BLaER1 treated with 17β-estradiol and CSF1 and Interleukin-3, amounts not matched to agents 10 nM and 100 nM (cell line): ENCODE measurements around the gene DAW1.

Experiments used
- H3K27ac ChIP-seq, 11 experiments: shearing (Covaris generic); formaldehyde crosslinking; 2 replicates each; pipeline ENCODE4 v1.8.1; 2022
- H3K27me3 ChIP-seq, 11 experiments: shearing (Covaris generic); formaldehyde crosslinking; 2 replicates each; pipeline ENCODE4 v1.8.1; 2022
- H3K36me3 ChIP-seq, 11 experiments: shearing (Covaris generic); formaldehyde crosslinking; 2 replicates each; pipeline ENCODE4 v1.8.1; 2022
- H3K4me1 ChIP-seq, 10 experiments: shearing (Covaris generic); formaldehyde crosslinking; 2 replicates each; pipeline ENCODE4 v1.8.1; 2022
- H3K4me2 ChIP-seq, 11 experiments: shearing (Covaris generic); formaldehyde crosslinking; 2 replicates each; pipeline ENCODE4 v1.8.1; 2022
- H3K4me3 ChIP-seq, 10 experiments: shearing (Covaris generic); formaldehyde crosslinking; 2 replicates each; pipeline ENCODE4 v1.8.1; 2022
- H3K9ac ChIP-seq, 11 experiments: shearing (Covaris generic); formaldehyde crosslinking; 2 replicates each; pipeline ENCODE4 v1.8.1; 2022
- H3K9me3 ChIP-seq, 11 experiments: shearing (Covaris generic); formaldehyde crosslinking; replicated peaks in 1 of 11; 2 replicates each; pipeline ENCODE4 v1.8.1; 2022
- H4K20me1 ChIP-seq, 11 experiments: shearing (Covaris generic); formaldehyde crosslinking; 2 replicates each; pipeline ENCODE4 v1.8.1; 2022
- Cebpa-rat ChIP-seq, 11 experiments: shearing (Covaris generic); IDR thresholded peaks; 2 replicates each; pipeline ENCODE4 v1.8.1; 2022

Gene DAW1

GRCh38 chr2:227855440-227855839 lies 16.0 kb upstream of the DAW1 start:
- no peak for TF ChIP-seq Cebpa-rat (IDR thresholded peaks at IDR 0.05)
- H3K4me3 ChIP-seq, result no peak overlapping the region
- no peak overlapping the region for H3K27ac ChIP-seq
- H4K20me1 ChIP-seq, result no peaks in the 10 kb centered on the region
- H3K4me2 ChIP-seq, result no peak overlapping the region
- no peaks in the 10 kb centered on the region for H3K36me3 ChIP-seq
- H3K9me3 ChIP-seq, result 0 out of 22 replicates have a peak, but pooled peaks cover 0 to 3% (median 0%) of the 10 kb centered on the region in 11 experiments
- no peaks in the 10 kb centered on the region for H3K27me3 ChIP-seq
- H3K9ac ChIP-seq, result no peak overlapping the region
- H3K4me1 ChIP-seq, result peaks cover 0 to 7% (median 0%) of the 10 kb centered on the region in 10 experiments; a peak in 4 of 20 replicates

GRCh38 chr2:227856697-227857096 lies 14.7 kb upstream of the DAW1 start:
- Histone ChIP-seq H3K9me3 (0 out of 22 replicates have a peak, but pooled peaks cover 0 to 3% (median 0%) of the 10 kb centered on the region in 11 experiments), H4K20me1 (no peaks in the 10 kb centered on the region), H3K27ac (no peak overlapping the region), H3K9ac (no peak overlapping the region), H3K27me3 (no peaks in the 10 kb centered on the region), H3K4me3 (no peak overlapping the region), H3K36me3 (no peaks in the 10 kb centered on the region), H3K4me1 (peaks cover 0 to 7% (median 0%) of the 10 kb centered on the region in 10 experiments; a peak in 4 of 20 replicates), H3K4me2 (no peak overlapping the region)
- TF ChIP-seq Cebpa-rat (IDR thresholded peaks at IDR 0.05), result no peak

- TF ChIP-seq Cebpa-rat (IDR thresholded peaks at IDR 0.05), result no peak
- no peak overlapping the region for H3K27ac ChIP-seq
- 0 out of 22 replicates have a peak, but pooled peaks cover 0 to 3% (median 0%) of the 10 kb centered on the region in 11 experiments for H3K9me3 ChIP-seq
- H3K4me3 ChIP-seq, result no peak overlapping the region
- H3K4me2 ChIP-seq, result no peak overlapping the region
- H3K27me3 ChIP-seq, result no peaks in the 10 kb centered on the region
- H3K9ac ChIP-seq, result no peak overlapping the region
- H3K4me1 ChIP-seq, result peaks cover 0 to 10% (median 0%) of the 10 kb centered on the region in 10 experiments; a peak in 6 of 20 replicates
- H3K36me3 ChIP-seq, result no peaks in the 10 kb centered on the region
- H4K20me1 ChIP-seq, result no peaks in the 10 kb centered on the region
Observed at GRCh38 chr2:227860221-227860641, 11.2 kb upstream of the DAW1 start.

GRCh38 chr2:227861011-227861410 lies 10.4 kb upstream of the DAW1 start:
- Histone ChIP-seq H3K27ac (no peak overlapping the region), H3K4me2 (no peak overlapping the region), H4K20me1 (no peaks in the 10 kb centered on the region), H3K36me3 (no peaks in the 10 kb centered on the region), H3K4me1 (peaks cover 0 to 10% (median 0%) of the 10 kb centered on the region in 10 experiments; a peak in 6 of 20 replicates), H3K4me3 (no peak overlapping the region), H3K9ac (no peak overlapping the region), H3K9me3 (0 out of 22 replicates have a peak, but pooled peaks cover 0 to 3% (median 0%) of the 10 kb centered on the region in 11 experiments), H3K27me3 (no peaks in the 10 kb centered on the region)
- TF ChIP-seq Cebpa-rat (IDR thresholded peaks at IDR 0.05), result no peak

GRCh38 chr2:227862227-227862740 lies 9.1 kb upstream of the DAW1 start:
- TF ChIP-seq Cebpa-rat (IDR thresholded peaks at IDR 0.05), result no peak
- H3K27me3 ChIP-seq, result no peaks in the 10 kb centered on the region
- no peaks in the 10 kb centered on the region for H3K36me3 ChIP-seq
- peaks cover 0 to 10% (median 0%) of the 10 kb centered on the region in 10 experiments; a peak in 6 of 20 replicates for H3K4me1 ChIP-seq
- H3K9me3 ChIP-seq, result 0 out of 22 replicates have a peak, but pooled peaks cover 0 to 3% (median 0%) of the 10 kb centered on the region in 11 experiments
- no peak overlapping the region for H3K4me3 ChIP-seq
- no peak overlapping the region for H3K4me2 ChIP-seq
- no peak overlapping the region for H3K9ac ChIP-seq
- no peak overlapping the region for H3K27ac ChIP-seq
- H4K20me1 ChIP-seq, result no peaks in the 10 kb centered on the region

- no peaks in the 10 kb centered on the region for H3K9me3 ChIP-seq
Observed at GRCh38 chr2:227862741-227863588, 8.5 kb upstream of the DAW1 start.

GRCh38 chr2:227864161-227864756 lies 7.2 kb upstream of the DAW1 start:
- peaks cover 0 to 10% (median 0%) of the 10 kb centered on the region in 10 experiments; a peak in 4 of 20 replicates for H3K4me1 ChIP-seq
- no peak overlapping the region for H3K4me2 ChIP-seq
- H3K27me3 ChIP-seq, result no peaks in the 10 kb centered on the region
- H3K9ac ChIP-seq, result no peak overlapping the region
- no peak for TF ChIP-seq Cebpa-rat (IDR thresholded peaks at IDR 0.05)
- H3K9me3 ChIP-seq, result no peaks in the 10 kb centered on the region
- no peaks in the 10 kb centered on the region for H4K20me1 ChIP-seq
- H3K27ac ChIP-seq, result no peak overlapping the region
- H3K36me3 ChIP-seq, result no peaks in the 10 kb centered on the region
- no peak overlapping the region for H3K4me3 ChIP-seq

More at GRCh38 chr2:227862741-227863588, 8.5 kb upstream of the DAW1 start:
- TF ChIP-seq Cebpa-rat (IDR thresholded peaks at IDR 0.05), result no peak
- H3K36me3 ChIP-seq, result no peaks in the 10 kb centered on the region
- H3K27me3 ChIP-seq, result no peaks in the 10 kb centered on the region
- H3K4me3 ChIP-seq, result no peak overlapping the region
- no peaks in the 10 kb centered on the region for H4K20me1 ChIP-seq
- no peak overlapping the region for H3K9ac ChIP-seq
- peaks cover 0 to 10% (median 0%) of the 10 kb centered on the region in 10 experiments; a peak in 4 of 20 replicates for H3K4me1 ChIP-seq
- H3K27ac ChIP-seq, result no peak overlapping the region
- H3K4me2 ChIP-seq, result peak overlapping the region in 2 of 11 experiments; percentile 18 to 20; a peak in 2 of 22 replicates

- Histone ChIP-seq H3K9ac (no peak overlapping the region), H3K9me3 (no peaks in the 10 kb centered on the region), H3K27me3 (no peaks in the 10 kb centered on the region), H4K20me1 (no peaks in the 10 kb centered on the region), H3K36me3 (no peaks in the 10 kb centered on the region), H3K4me1 (peaks cover 0 to 10% (median 0%) of the 10 kb centered on the region in 10 experiments; a peak in 4 of 20 replicates), H3K4me3 (no peak overlapping the region), H3K27ac (no peak overlapping the region), H3K4me2 (no peak overlapping the region)
- no peak for TF ChIP-seq Cebpa-rat (IDR thresholded peaks at IDR 0.05)
Observed at GRCh38 chr2:227865291-227865690, 6.1 kb upstream of the DAW1 start.

- Histone ChIP-seq H3K4me2 (no peak overlapping the region), H3K4me3 (no peak overlapping the region), H3K27me3 (no peaks in the 10 kb centered on the region), H3K9me3 (no peaks in the 10 kb centered on the region; a peak in 4 of 22 replicates), H3K4me1 (peaks cover 0 to 10% (median 0%) of the 10 kb centered on the region in 10 experiments; a peak in 4 of 20 replicates), H4K20me1 (no peaks in the 10 kb centered on the region), H3K36me3 (no peaks in the 10 kb centered on the region), H3K9ac (no peak overlapping the region), H3K27ac (no peak overlapping the region)
- TF ChIP-seq Cebpa-rat (IDR thresholded peaks at IDR 0.05), result no peak
Observed at GRCh38 chr2:227867386-227867785, 4.0 kb upstream of the DAW1 start.
